Ovary (tissue), 9 donors: ENCODE data around the gene HNRNPL. TPM values are rescaled to one million over a fixed set of nuclear protein-coding genes. Genes with fewer than 3 reads are reported as not detected.
"Not testable (repeated sequence)": the region's sequence is repeated elsewhere in the genome, so short reads cannot be mapped to it uniquely, and the experiment has no call there.

Source experiments
- DNase-seq, 5 donors: peaks; one replicate each; pipeline ENCODE4 v3.0.0-alpha.2; 2019 to 2020
- H3K27ac ChIP-seq, 2 donors: fragments of 200-600 bp; one replicate each; pipeline versions ENCODE4 v1.5.1 to v1.8.0; 2019 to 2022
- H3K27me3 ChIP-seq: fragments of 200-600 bp; one replicate; pipeline ENCODE4 v1.8.0; 2022
- H3K36me3 ChIP-seq: fragments of 200-600 bp; sonication (generic); one replicate; pipeline ENCODE4 v1.5.1; 2019
- H3K4me1 ChIP-seq: one replicate; pipeline ENCODE4 v1.8.1; 2013; ENCODE audit warnings: mild to moderate bottlenecking, moderate library complexity; ENCODE audit not compliant: insufficient read depth
- H3K4me3 ChIP-seq: fragments of 200-600 bp; sonication (generic); one replicate; pipeline ENCODE4 v1.5.1; 2017
- H3K9me3 ChIP-seq, 2 donors: fragments of 200-600 bp in 1 of 2; sonication (generic) in 1 of 2; one replicate each; pipeline versions ENCODE4 v1.5.1 to v1.8.1; 2013 to 2019; ENCODE audit warnings: mild to moderate bottlenecking in 1 of 2, moderate library complexity in 1 of 2
- CTCF ChIP-seq, 3 donors: fragments of 450-650 bp in 2 of 3; fragments of 200-600 bp in 1 of 3; IDR thresholded peaks; one replicate each; pipeline versions ENCODE4 v1.5.1 to v1.8.0; 2016 to 2022; ENCODE audit warnings: antibody characterized with exemption in 3 of 3, mild to moderate bottlenecking in 1 of 3
- EP300 ChIP-seq: sonication (generic); formaldehyde crosslinking; IDR thresholded peaks from one replicate; pipeline ENCODE4 v1.6.1; 2017; ENCODE audit warnings: antibody characterized with exemption
- POLR2A ChIP-seq: fragments of 450-650 bp; IDR thresholded peaks from one replicate; pipeline ENCODE4 v1.6.1; 2017; ENCODE audit warnings: antibody characterized with exemption, mild to moderate bottlenecking, moderate library complexity
- WGBS, 3 donors: extraction: QIAGEN DNeasy Blood & Tissue Kit in 1 of 3; methylation state at CpG; one replicate each; pipeline versions ENCODE4 v1.1.5 to v1.1.7; 2013 to 2017; 5-methylcytosine and 5-hydroxymethylcytosine counted together
- intact Hi-C, 4 donors: fragments of 100-400 bp; cut with DNase I; formaldehyde crosslinking; loops; one replicate each; pipeline versions ENCODE4 v1.11.0 to v1.15.1; 2022 to 2023
- polyA plus RNA-seq, 2 donors: library from polyadenylated mRNA; stranded (reverse); fragments of 200-250 nt in 1 of 2; fragments of 350-450 nt in 1 of 2; fragmentation: Illumina TruSeq in 1 of 2; extraction: RNeasy Lipid Tissue Mini Kit (QIAGEN cat#74804) in 1 of 2; gene quantifications; one replicate each; pipeline ENCODE4 v1.2.3, GENCODE V29; 2013 to 2014
- total RNA-seq, 7 donors: library from RNA; depleted of rRNA in 2 of 7; stranded (reverse); fragments of >200 nt in 2 of 7; fragmentation: NEBNext Ultra II Directional in 3 of 7; extraction: Animal tissue kit (Norgen Biotek cat#: 25700) in 3 of 7; gene quantifications; one replicate each; pipeline versions ENCODE4 v1.1.0 to v1.2.4, GENCODE V29; 2016 to 2023
- donor health status: DM: no; HTN: no; CAD: no; lungs with moderate emphysema.
- donor health status: DM: no; HTN: no; CAD: no.
- donor health status: Bipolar disorder and iron deficiency.
- donor health status: DM: yes; HTN: yes; CAD: no.
- donor health status: DM: no; HTN: no; CAD: no.
- donor health status: DM: yes; HTN: yes; CAD: no.

The HNRNPL gene
- total and polyA plus RNA-seq, 9 donors, result 110 to 284 (median 230) TPM

GRCh38 chr19:38834104-38834490 is 15.7 kb downstream of the HNRNPL start:
- no peak for TF ChIP-seq EP300
- TF ChIP-seq CTCF (IDR thresholded peaks at IDR 0.05), result no peak
- TF ChIP-seq POLR2A, result no peak
- intact Hi-C loops, result loop anchor here in 1 of 4 donors (10.0 kb wide), 1 partner anchor 189 kb away; the partner anchor contains the start of gene ACTN4
- H3K4me3 ChIP-seq, result no peak overlapping the region
- WGBS, 3 donors, result 87 to 93% (median 89%) methylated on average over 4 of the region's 4 CpGs
- H3K9me3 ChIP-seq, result no peaks in the 10 kb centered on the region
- no peak overlapping the region for H3K27ac ChIP-seq
- no peaks in the 10 kb centered on the region for H3K36me3 ChIP-seq
- H3K4me1 ChIP-seq, result peaks cover 7% of the 10 kb centered on the region
- no peak for DNase-seq
- no peaks in the 10 kb centered on the region for H3K27me3 ChIP-seq

GRCh38 chr19:38833092-38833425 is 16.7 kb downstream of the HNRNPL start:
- Histone ChIP-seq H3K4me1 (peaks cover 7% of the 10 kb centered on the region), H3K27ac (no peak overlapping the region), H3K27me3 (no peaks in the 10 kb centered on the region), H3K9me3 (no peaks in the 10 kb centered on the region), H3K36me3 (no peaks in the 10 kb centered on the region), H3K4me3 (no peak overlapping the region)
- intact Hi-C loops, result loop anchor here in 1 of 4 donors (10.0 kb wide), 1 partner anchor 188 kb away; the partner anchor contains the start of gene ACTN4
- DNase-seq, result no peak
- WGBS, 3 donors, result 87 to 89% (median 87%) methylated on average over 7 of the region's 7 CpGs
- TF ChIP-seq POLR2A (no peak), EP300 (no peak), CTCF (IDR thresholded peaks at IDR 0.05) (no peak)

- H3K36me3 ChIP-seq, result no peaks in the 10 kb centered on the region
These were observed 18.6 kb downstream of the HNRNPL start for GRCh38 chr19:38831142-38831605.

GRCh38 chr19:38830039-38830733 is 19.6 kb downstream of the HNRNPL start:
- intact Hi-C loops, result loop anchor here in 1 of 4 donors (10.0 kb wide), 1 partner anchor 185 kb away; the partner anchor contains the start of gene ACTN4
- no peak overlapping the region for H3K27ac ChIP-seq
- H3K9me3 ChIP-seq, result no peaks in the 10 kb centered on the region
- 69 to 76% (median 73%) methylated on average over 4 of the region's 4 CpGs for WGBS, 3 donors
- no peaks in the 10 kb centered on the region for H3K27me3 ChIP-seq
- H3K36me3 ChIP-seq, result no peaks in the 10 kb centered on the region
- DNase-seq, result no peak
- TF ChIP-seq POLR2A, result no peak
- H3K4me1 ChIP-seq, result peaks cover 7% of the 10 kb centered on the region
- no peak overlapping the region for H3K4me3 ChIP-seq

More at GRCh38 chr19:38831142-38831605, 18.6 kb downstream of the HNRNPL start:
- Histone ChIP-seq H3K9me3 (no peaks in the 10 kb centered on the region), H3K4me1 (peaks cover 7% of the 10 kb centered on the region), H3K27ac (peak overlapping the region; percentile 13 to 76), H3K27me3 (no peaks in the 10 kb centered on the region), H3K4me3 (peak overlapping the region; percentile 71)
- intact Hi-C loops, result loop anchor here in 1 of 4 donors (10.0 kb wide), 1 partner anchor 186 kb away; the partner anchor contains the start of gene ACTN4
- 0 to 7% (median 1%) methylated on average over 12 to 16 of the region's 16 CpGs for WGBS, 3 donors
- DNase-seq, result peak; percentile 46 to 67 (median 61)
- peak in 1 of 3 donors; percentile 35 for TF ChIP-seq CTCF (IDR thresholded peaks at IDR 0.05)
- TF ChIP-seq POLR2A, result no peak
- no peak for TF ChIP-seq EP300

GRCh38 chr19:38829203-38829602 is 20.6 kb downstream of the HNRNPL start:
- not testable (repeated sequence) for H3K9me3 ChIP-seq, H3K27ac ChIP-seq, DNase-seq, H3K36me3 ChIP-seq, H3K27me3 ChIP-seq, H3K4me3 ChIP-seq, H3K4me1 ChIP-seq
- intact Hi-C loops, result loop anchor here in 1 of 4 donors (5.0 kb wide), 1 partner anchor 573 kb away; no protein-coding TSS in a partner anchor
- WGBS, 3 donors, result 95 to 98% (median 97%) methylated on average over 7 of the region's 7 CpGs
